ENCODE data around the gene MANF. TPM values are rescaled to one million over a fixed set of nuclear protein-coding genes. Genes with fewer than 3 reads are reported as not detected.

The MANF gene
- total and polyA plus RNA-seq, 2 of the 4 experiments (the other 2 are of a cell fraction), result 65.4 to 122 TPM

- H4K5ac ChIP-seq (ENCODE audit: low read depth, low read length), result no peak overlapping the region
- H3K4me3 ChIP-seq (ENCODE audit: insufficient read depth, low read depth, low read length), result no peak overlapping the region
- H4K20me1 ChIP-seq (ENCODE audit: insufficient read depth, low read length), result no peaks in the 10 kb centered on the region
- no peak overlapping the region for H2BK5ac ChIP-seq (ENCODE audit: low read depth, low read length, poor library complexity, severe bottlenecking)
- H3K14ac ChIP-seq (replicated peaks; ENCODE audit: low read depth, low read length), result no peak overlapping the region
- ATAC-seq (ENCODE audit: low read depth), result no peak
- no peaks in the 10 kb centered on the region for H3K36me3 ChIP-seq (ENCODE audit: control insufficient read depth, insufficient read depth, low read length)
- no peak overlapping the region for H3K4me2 ChIP-seq (ENCODE audit: low read depth, low read length)
- H3K9ac ChIP-seq (ENCODE audit: low read depth, low read length), result no peak overlapping the region
- no peaks in the 10 kb centered on the region for H3K4me1 ChIP-seq (ENCODE audit: control insufficient read depth, insufficient read depth, low read length)
- H3K27me3 ChIP-seq (ENCODE audit: control insufficient read depth, insufficient read depth, low read length), result peaks cover 6% of the 10 kb centered on the region
- H3K23ac ChIP-seq (ENCODE audit: low read depth, low read length), result no peak overlapping the region
- ChIA-PET POLR2A (ENCODE audit: unreplicated experiment) (no interaction called here), CTCF (interaction anchor here (0.6 kb wide), 1 partner anchor 9 kb away, joined by 3 read pairs; no protein-coding TSS in a partner anchor)
- H4K91ac ChIP-seq (ENCODE audit: insufficient read depth, low read depth, low read length), result no peak overlapping the region
- no peak overlapping the region for H3K4ac ChIP-seq (ENCODE audit: low read depth, low read length)
- in situ Hi-C loops (cut with MboI; ENCODE audit: low sequenced_read_pairs) (loop anchor here (10.0 to 25.0 kb wide), 3 partner anchors 415 to 1043 kb away; partner anchors contain the start of genes PARP3, RASSF1, RRP9 and TUSC2), dilution Hi-C loops (cut with HindIII; ENCODE audit: low sequenced_read_pairs, unreplicated experiment) (no loop called here), intact Hi-C loops (cut with micrococcal nuclease) (no loop called here)
- H2BK20ac ChIP-seq (ENCODE audit: low read depth, low read length), result no peak overlapping the region
- TF ChIP-seq MAFK (IDR thresholded peaks at IDR 0.05; ENCODE audit: low read depth, low read length) (no peak), RCOR1 (IDR thresholded peaks at IDR 0.05; ENCODE audit: insufficient replicate concordance, low read length) (no peak), MAZ (IDR thresholded peaks at IDR 0.05; ENCODE audit: borderline replicate concordance, low read depth, low read length) (no peak), CHD1 (IDR thresholded peaks at IDR 0.05; ENCODE audit: low read depth, low read length) (no peak), MXI1 (IDR thresholded peaks at IDR 0.05; ENCODE audit: borderline replicate concordance, low read depth, low read length) (no peak), POLR2A (IDR thresholded peaks at IDR 0.05; ENCODE audit: low read depth, low read length) (no peak), RAD21 (IDR thresholded peaks at IDR 0.05; ENCODE audit: low read length) (no peak), FOS (IDR thresholded peaks at IDR 0.05; ENCODE audit: low read depth, low read length) (no peak), RFX5 (IDR thresholded peaks at IDR 0.05; ENCODE audit: low read depth, low read length) (no peak), SMC3 (IDR thresholded peaks at IDR 0.05; ENCODE audit: low read depth, low read length) (no peak), BHLHE40 (IDR thresholded peaks at IDR 0.05; ENCODE audit: low read depth, low read length) (no peak), CEBPB (IDR thresholded peaks at IDR 0.05; ENCODE audit: low read depth, low read length) (no peak), CTCF (conservative IDR thresholded peaks at IDR 0.05; ENCODE audit: low read depth, low read length) (no peak), ELK1 (IDR thresholded peaks at IDR 0.05; ENCODE audit: borderline replicate concordance, low read depth, low read length) (no peak), NFE2L2 (IDR thresholded peaks at IDR 0.05; ENCODE audit: low read depth, low read length) (no peak), USF2 (IDR thresholded peaks at IDR 0.05; ENCODE audit: low read depth, low read length) (no peak)
- H4K8ac ChIP-seq (ENCODE audit: low read depth in 2 of 2, low read length in 2 of 2), result no peak overlapping the region
- H2AK5ac ChIP-seq (ENCODE audit: low read depth, low read length), result no peak overlapping the region
- H3K27ac ChIP-seq (ENCODE audit: insufficient read depth, low read length), result no peak overlapping the region
- no peak overlapping the region for H3K56ac ChIP-seq (ENCODE audit: extremely low read depth, insufficient read depth, low read length)
- H3K9me1 ChIP-seq (ENCODE audit: insufficient read depth, low read length), result no peaks in the 10 kb centered on the region
- no peak overlapping the region for H2AK9ac ChIP-seq (replicated peaks; ENCODE audit: low read depth, low read length, poor library complexity)
- H3K18ac ChIP-seq (ENCODE audit: low read depth, low read length), result no peak overlapping the region
- no peak overlapping the region for H2AFZ ChIP-seq (replicated peaks; ENCODE audit: low read length, poor library complexity)
- no peak for DNase-seq
- WGBS, 2 experiments (ENCODE audit: extremely low coverage in 2 of 2, insufficient read length in 1 of 2), result no CpG with 5 or more reads among the region's 8 CpGs
- peaks cover 9 to 15% of the 10 kb centered on the region in 2 experiments for H3K79me1 ChIP-seq (ENCODE audit: low read depth in 1 of 2, low read length in 2 of 2)
- no TSS peak for BruUV-seq (replicated peaks)
- no peak overlapping the region for H2BK15ac ChIP-seq (ENCODE audit: low read depth, low read length)
- no peaks in the 10 kb centered on the region for H3K9me3 ChIP-seq (ENCODE audit: control insufficient read depth, insufficient read depth, low read length)
- H2BK120ac ChIP-seq (ENCODE audit: low read depth, low read length), result no peak overlapping the region
Measured at GRCh38 chr3:51379746-51380455, 5.2 kb upstream of the MANF start.

All from IMR-90 (cell line).